Gastroesophageal sphincter (tissue), 4 donors: ENCODE data around the gene MMP21. TPM values are rescaled to one million over a fixed set of nuclear protein-coding genes. Genes with fewer than 3 reads are reported as not detected.

Experiments used
- small RNA-seq, 4 donors: library from RNA; depleted of rRNA; stranded (forward); fragments of <200 nt; gene quantifications; one replicate each; pipeline ENCODE3, GENCODE V24; 2016
- total RNA-seq, 4 donors: library from RNA; depleted of rRNA; stranded (reverse); fragments of >200 nt; gene quantifications; one replicate each; pipeline ENCODE4 v1.1.0, GENCODE V29; 2016

MMP21 gene
- total RNA-seq, 4 donors from 2014 or later: 0.13 to 0.81 TPM; not detected in 2

Small RNAs within 50 kb of the gene (small RNA-seq; reads per million reads assigned to genes)
- 0 reads per million in 4 donors for gene MIR4484

Other genes starting within 250 kb of the MMP21 start
- not detected for gene TEX36, start 92.7 kb downstream of the MMP21 start, total RNA-seq
- gene EDRF1, start 56.1 kb downstream of the MMP21 start, total RNA-seq: 10 to 100 TPM in 3 of 4 donors, 1 to 10 TPM in 1; 7.8 to 22.1 (median 15.8) TPM
- gene UROS, start 47.4 kb upstream of the MMP21 start, total RNA-seq: 10 to 100 TPM; 25.3 to 64.0 (median 39.1) TPM
- 10 to 100 TPM; 38.6 to 59.2 (median 50.3) TPM for gene BCCIP, start 47.7 kb upstream of the MMP21 start, total RNA-seq
- 10 to 100 TPM; 22.1 to 31.5 (median 27.5) TPM for gene DHX32, start 105.5 kb upstream of the MMP21 start, total RNA-seq
- 1 to 10 TPM in 1 of 4 donors, under 1 TPM in 2, not detected in 1; 0.81 to 1.7 (median 0.93) TPM for gene FANK1, start 120.7 kb upstream of the MMP21 start, total RNA-seq